HepG2 (cell line): Measurements from ENCODE around the gene RPS23. TPM values are rescaled to one million over a fixed set of nuclear protein-coding genes. Genes with fewer than 3 reads are reported as not detected.

Experiments used
- ATAC-seq: fragments of 200-7000 bp; cut with Tn5 transposase; 3 replicates; pipeline ENCODE4 v1.9.1; 2020; ENCODE audit warnings: mild to moderate bottlenecking, moderate library complexity
- BruUV-seq: library from RNA; stranded (reverse); fragments of 400-500 nt; replicated peaks from 2 replicates; lab custom pipeline; 2021; lab: Mats Ljungman, UMichigan
- CTCF ChIA-PET: fragments of 300-600 bp; formaldehyde crosslinking; extraction: SDS; loops from one replicate; lab custom pipeline; 2021; ENCODE audit warnings: low total read pairs, inconsistent platforms, low intra/inter-chr PET ratio; lab: Yijun Ruan, JAX
- POLR2A ChIA-PET: fragments of 350-600 bp; sonication (Branson Sonifier 250); formaldehyde crosslinking; loops from one replicate; lab custom pipeline; 2020; ENCODE audit warnings: antibody characterized with exemption, inconsistent platforms; lab: Yijun Ruan, JAX
- DNase-seq: peaks from one replicate; pipeline ENCODE4 v3.0.0-alpha.2; 2015; ENCODE audit warnings: low spot score
- FAIRE-seq: peaks from 3 replicates; lab custom pipeline; 2011; peaks lifted over from hg19 to GRCh38; lab: Jason Lieb, UNC
- H2AFZ ChIP-seq: one replicate; pipeline ENCODE4 v1.6.1; 2011; ENCODE audit warnings: low read length, inconsistent platforms
- H3K27ac ChIP-seq: fragments of 300-600 bp; 3 replicates; pipeline ENCODE4 v1.8.0; 2011; ENCODE audit warnings: mixed run types, mild to moderate bottlenecking, mixed read lengths, low read length, inconsistent platforms; ENCODE audit not compliant: insufficient read depth; ENCODE audit errors: extremely low read length
- H3K27me3 ChIP-seq, 2 experiments: fragments of 200-600 bp in 1 of 2; 2 replicates in 1 of 2; 3 replicates in 1 of 2; pipeline versions ENCODE4 v1.6.0 to v1.8.0; 2011; ENCODE audit warnings: low read length in 2 of 2, mild to moderate bottlenecking in 2 of 2, moderate library complexity in 2 of 2, inconsistent platforms in 1 of 2; ENCODE audit not compliant: insufficient read depth in 2 of 2, control insufficient read depth in 1 of 2
- H3K36me3 ChIP-seq, 2 experiments: fragments of 200-600 bp in 1 of 2; replicated peaks in 1 of 2; 2 replicates in 1 of 2; 3 replicates in 1 of 2; pipeline versions ENCODE4 v1.5.1 to v1.8.0; 2011; ENCODE audit warnings: low read length in 2 of 2, inconsistent platforms in 1 of 2; ENCODE audit not compliant: insufficient read depth in 2 of 2, control insufficient read depth in 1 of 2
- H3K4me1 ChIP-seq: 2 replicates; pipeline ENCODE4 v1.5.1; 2012; ENCODE audit warnings: low read length, inconsistent platforms; ENCODE audit not compliant: insufficient read depth
- H3K4me2 ChIP-seq: 2 replicates; pipeline ENCODE4 v1.6.0; 2011; ENCODE audit warnings: low read depth, low read length, inconsistent platforms
- H3K4me3 ChIP-seq, 3 experiments: fragments of 200-600 bp in 1 of 3; sonication (generic), shearing (Covaris generic) in 1 of 3; replicated peaks in 1 of 3; 2 replicates each; pipeline ENCODE4 v1.5.1; 2011 to 2016; ENCODE audit warnings: low read length in 3 of 3, inconsistent platforms in 2 of 3, low read depth in 2 of 3, mild to moderate bottlenecking in 2 of 3, control low read depth in 1 of 3, mixed read lengths in 1 of 3; ENCODE audit not compliant: insufficient read depth in 1 of 3
- H3K79me2 ChIP-seq: one replicate; pipeline ENCODE4 v1.6.1; 2011; ENCODE audit warnings: low read length, inconsistent platforms; ENCODE audit not compliant: insufficient read depth
- H3K9ac ChIP-seq: 2 replicates; pipeline ENCODE4 v1.6.0; 2011; ENCODE audit warnings: mild to moderate bottlenecking, low read depth, low read length, inconsistent platforms; ENCODE audit not compliant: insufficient read depth
- H3K9me3 ChIP-seq: 2 replicates; pipeline ENCODE4 v1.5.1; 2012; ENCODE audit warnings: mild to moderate bottlenecking, low read length
- H4K20me1 ChIP-seq: 2 replicates; pipeline ENCODE4 v1.6.0; 2011; ENCODE audit warnings: inconsistent platforms, mild to moderate bottlenecking, low read length, moderate library complexity; ENCODE audit not compliant: insufficient read depth
- HDAC1 ChIP-seq: sonication (generic); formaldehyde crosslinking; IDR thresholded peaks from 2 replicates; pipeline ENCODE4 v1.5.1; 2020; ENCODE audit warnings: mild to moderate bottlenecking, missing genetic modification reagents
- KLF9 ChIP-seq: IDR thresholded peaks from 2 replicates; pipeline ENCODE4 v1.6.1; 2016; ENCODE audit warnings: low read depth
- MAFF ChIP-seq: IDR thresholded peaks from 2 replicates; pipeline ENCODE4 v1.6.1; 2011; ENCODE audit warnings: low read depth, low read length, improper control_type of control experiment
- MTA1 ChIP-seq: sonication (generic); formaldehyde crosslinking; IDR thresholded peaks from 2 replicates; pipeline ENCODE4 v1.4.0; 2020; ENCODE audit warnings: missing genetic modification reagents, mild to moderate bottlenecking, borderline replicate concordance
- POLR2AphosphoS2 ChIP-seq: IDR thresholded peaks from 2 replicates; pipeline ENCODE4 v1.6.1; 2011; ENCODE audit warnings: low read depth, low read length, improper control_type of control experiment
- RAD21 ChIP-seq: fragments of 450-650 bp; formaldehyde crosslinking; IDR thresholded peaks from 2 replicates; pipeline ENCODE4 v1.5.0; 2020; ENCODE audit warnings: mild to moderate bottlenecking
- XBP1 ChIP-seq: sonication (generic); formaldehyde crosslinking; IDR thresholded peaks from 2 replicates; pipeline ENCODE4 v1.5.0; 2020; ENCODE audit warnings: missing genetic modification reagents
- XRCC5 ChIP-seq: fragments of 200-400 bp; formaldehyde crosslinking; optimal IDR thresholded peaks from 2 replicates; pipeline ENCODE3; 2017; ENCODE audit warnings: mild to moderate bottlenecking, low read length
- YY1 ChIP-seq: IDR thresholded peaks from 2 replicates; pipeline ENCODE4 v1.6.1; 2011; ENCODE audit warnings: low read length, low read depth, moderate library complexity, mild to moderate bottlenecking; ENCODE audit not compliant: insufficient read depth, insufficient replicate concordance
- ZNF136 ChIP-seq: sonication (generic); formaldehyde crosslinking; IDR thresholded peaks from 2 replicates; pipeline ENCODE4 v1.8.1; 2022; ENCODE audit warnings: low read depth, mild to moderate bottlenecking, moderate library complexity, missing genetic modification reagents
- ZNF232 ChIP-seq: sonication (generic); formaldehyde crosslinking; IDR thresholded peaks from 2 replicates; pipeline ENCODE4 v1.4.0; 2020; ENCODE audit warnings: missing genetic modification reagents, borderline replicate concordance
- ZNF34 ChIP-seq: sonication (generic); formaldehyde crosslinking; IDR thresholded peaks from 2 replicates; pipeline ENCODE4 v1.4.0; 2020; ENCODE audit warnings: mild to moderate bottlenecking, missing genetic modification reagents, borderline replicate concordance
- ZNF343 ChIP-seq: sonication (generic); formaldehyde crosslinking; IDR thresholded peaks from 2 replicates; pipeline ENCODE4 v1.4.0; 2020; ENCODE audit warnings: mild to moderate bottlenecking, missing genetic modification reagents
- ZNF709 ChIP-seq: sonication (generic); formaldehyde crosslinking; IDR thresholded peaks from 2 replicates; pipeline ENCODE4 v1.5.0; 2020; ENCODE audit warnings: mild to moderate bottlenecking, missing genetic modification reagents
- ZNF891 ChIP-seq: sonication (generic); formaldehyde crosslinking; IDR thresholded peaks from 2 replicates; pipeline ENCODE4 v1.5.0; 2020; ENCODE audit warnings: mild to moderate bottlenecking, missing genetic modification reagents
- ZZZ3 ChIP-seq: sonication (generic); formaldehyde crosslinking; IDR thresholded peaks from 2 replicates; pipeline ENCODE4 v1.4.0; 2020; ENCODE audit warnings: missing genetic modification reagents, mild to moderate bottlenecking, borderline replicate concordance
- WGBS: methylation state at CpG from one replicate; pipeline ENCODE4 v1.1.6; 2017; ENCODE audit warnings: low lambda C conversion rate; 5-methylcytosine and 5-hydroxymethylcytosine counted together
- in situ Hi-C: cut with HindIII; loops from 2 replicates; pipeline ENCODE4 v1.10.0; 2017; ENCODE audit warnings: low pct_unique_long_range_greater_than_20kb; ENCODE audit not compliant: extremely low pct_ligation_motif_present
- intact Hi-C: fragments of 100-400 bp; cut with micrococcal nuclease; formaldehyde crosslinking; loops from one replicate; pipeline ENCODE4 v1.10.0; 2022; ENCODE audit not compliant: unreplicated experiment
- polyA plus RNA-seq, 8 experiments: library from polyadenylated mRNA; depleted of rRNA in 3 of 8; stranded (reverse) in 7 of 8; unstranded in 1 of 8; fragments of >200 nt; fragmentation: Illumina TruSeq in 4 of 8; extraction: Trizol in 4 of 8; gene quantifications; 2 replicates each; pipeline versions ENCODE4 v1.2.1 to v1.2.3, GENCODE V29; 2011 to 2016; ENCODE audit warnings: low read depth in 4 of 8, missing spikeins in 1 of 8, mixed read lengths in 1 of 8; ENCODE audit not compliant: insufficient read depth in 1 of 8
- total RNA-seq, 5 experiments: library from RNA; depleted of rRNA; stranded (reverse); fragments of >200 nt; fragmentation: Illumina TruSeq; extraction: Trizol; gene quantifications; 2 replicates each; pipeline ENCODE4 v1.2.3, GENCODE V29; 2016; ENCODE audit warnings: low read depth in 1 of 5
- TF ChIP-seq, protein P1 (sequence below): sonication (generic); formaldehyde crosslinking; IDR thresholded peaks from 2 replicates; pipeline ENCODE4 v1.5.0; 2020; ENCODE audit warnings: mild to moderate bottlenecking, missing genetic modification reagents, borderline replicate concordance
- TF ChIP-seq, protein P2 (sequence below): IDR thresholded peaks from 2 replicates; pipeline ENCODE4 v1.6.1; 2016; ENCODE audit warnings: missing compliant biosample characterization, missing genetic modification reagents, borderline replicate concordance

RPS23 gene
- total and polyA plus RNA-seq, 2 of the 13 experiments (the other 11 are each of a cell fraction or from before 2014, with no cell fraction given), result 3,088 to 3,235 TPM

DNA sequence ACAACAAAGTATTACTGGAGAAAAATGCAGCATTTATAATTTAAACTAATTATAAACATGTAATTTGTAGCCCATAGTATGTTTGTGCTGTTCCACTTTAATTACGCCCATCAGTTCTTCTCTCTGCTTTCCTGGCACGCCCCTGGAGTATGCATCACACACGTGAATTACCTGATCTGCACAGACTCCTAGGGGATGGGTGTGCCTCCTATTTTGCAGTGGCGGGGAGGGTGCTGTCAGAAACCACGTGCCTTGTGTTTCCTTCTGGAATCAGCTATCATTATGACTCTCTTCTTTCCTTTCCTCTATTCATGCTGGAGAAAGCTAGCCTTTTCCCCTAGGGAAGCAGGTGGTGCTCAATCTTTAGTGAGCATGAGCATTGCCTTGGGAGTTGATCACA, 43.3 kb downstream of the RPS23 start:
- in situ Hi-C loops, result no loop called here
- Histone ChIP-seq H4K20me1 (no peaks in the 10 kb centered on the region), H3K9ac (no peak overlapping the region), H3K4me2 (no peak overlapping the region), H3K9me3 (no peaks in the 10 kb centered on the region), H3K36me3 (no peaks in the 10 kb centered on the region), H3K27ac (no peak overlapping the region), H3K27me3 (no peaks in the 10 kb centered on the region), H3K4me1 (no peaks in the 10 kb centered on the region), H2AFZ (no peak overlapping the region), H3K4me3 (no peak overlapping the region), H3K79me2 (no peaks in the 10 kb centered on the region)
- ChIA-PET CTCF (no interaction called here), POLR2A (no interaction called here)
- no peak for ATAC-seq
- 29% methylated on average over 5 of the region's 5 CpGs for WGBS
- DNase-seq, result no peak
- FAIRE-seq, result no peak
- intact Hi-C loops, result no loop called here
- BruUV-seq, result no TSS peak
- TF ChIP-seq ZNF343, result no peak
- TF ChIP-seq ZNF232 (CRISPR knock-in tag), result no peak
- no peak for TF ChIP-seq RAD21 (CRISPR knock-in tag)
- TF ChIP-seq MTA1 (CRISPR knock-in tag), result no peak
- TF ChIP-seq ZNF136 (CRISPR knock-in tag), result no peak
- TF ChIP-seq ZZZ3, result no peak
- TF ChIP-seq, protein P1, sequence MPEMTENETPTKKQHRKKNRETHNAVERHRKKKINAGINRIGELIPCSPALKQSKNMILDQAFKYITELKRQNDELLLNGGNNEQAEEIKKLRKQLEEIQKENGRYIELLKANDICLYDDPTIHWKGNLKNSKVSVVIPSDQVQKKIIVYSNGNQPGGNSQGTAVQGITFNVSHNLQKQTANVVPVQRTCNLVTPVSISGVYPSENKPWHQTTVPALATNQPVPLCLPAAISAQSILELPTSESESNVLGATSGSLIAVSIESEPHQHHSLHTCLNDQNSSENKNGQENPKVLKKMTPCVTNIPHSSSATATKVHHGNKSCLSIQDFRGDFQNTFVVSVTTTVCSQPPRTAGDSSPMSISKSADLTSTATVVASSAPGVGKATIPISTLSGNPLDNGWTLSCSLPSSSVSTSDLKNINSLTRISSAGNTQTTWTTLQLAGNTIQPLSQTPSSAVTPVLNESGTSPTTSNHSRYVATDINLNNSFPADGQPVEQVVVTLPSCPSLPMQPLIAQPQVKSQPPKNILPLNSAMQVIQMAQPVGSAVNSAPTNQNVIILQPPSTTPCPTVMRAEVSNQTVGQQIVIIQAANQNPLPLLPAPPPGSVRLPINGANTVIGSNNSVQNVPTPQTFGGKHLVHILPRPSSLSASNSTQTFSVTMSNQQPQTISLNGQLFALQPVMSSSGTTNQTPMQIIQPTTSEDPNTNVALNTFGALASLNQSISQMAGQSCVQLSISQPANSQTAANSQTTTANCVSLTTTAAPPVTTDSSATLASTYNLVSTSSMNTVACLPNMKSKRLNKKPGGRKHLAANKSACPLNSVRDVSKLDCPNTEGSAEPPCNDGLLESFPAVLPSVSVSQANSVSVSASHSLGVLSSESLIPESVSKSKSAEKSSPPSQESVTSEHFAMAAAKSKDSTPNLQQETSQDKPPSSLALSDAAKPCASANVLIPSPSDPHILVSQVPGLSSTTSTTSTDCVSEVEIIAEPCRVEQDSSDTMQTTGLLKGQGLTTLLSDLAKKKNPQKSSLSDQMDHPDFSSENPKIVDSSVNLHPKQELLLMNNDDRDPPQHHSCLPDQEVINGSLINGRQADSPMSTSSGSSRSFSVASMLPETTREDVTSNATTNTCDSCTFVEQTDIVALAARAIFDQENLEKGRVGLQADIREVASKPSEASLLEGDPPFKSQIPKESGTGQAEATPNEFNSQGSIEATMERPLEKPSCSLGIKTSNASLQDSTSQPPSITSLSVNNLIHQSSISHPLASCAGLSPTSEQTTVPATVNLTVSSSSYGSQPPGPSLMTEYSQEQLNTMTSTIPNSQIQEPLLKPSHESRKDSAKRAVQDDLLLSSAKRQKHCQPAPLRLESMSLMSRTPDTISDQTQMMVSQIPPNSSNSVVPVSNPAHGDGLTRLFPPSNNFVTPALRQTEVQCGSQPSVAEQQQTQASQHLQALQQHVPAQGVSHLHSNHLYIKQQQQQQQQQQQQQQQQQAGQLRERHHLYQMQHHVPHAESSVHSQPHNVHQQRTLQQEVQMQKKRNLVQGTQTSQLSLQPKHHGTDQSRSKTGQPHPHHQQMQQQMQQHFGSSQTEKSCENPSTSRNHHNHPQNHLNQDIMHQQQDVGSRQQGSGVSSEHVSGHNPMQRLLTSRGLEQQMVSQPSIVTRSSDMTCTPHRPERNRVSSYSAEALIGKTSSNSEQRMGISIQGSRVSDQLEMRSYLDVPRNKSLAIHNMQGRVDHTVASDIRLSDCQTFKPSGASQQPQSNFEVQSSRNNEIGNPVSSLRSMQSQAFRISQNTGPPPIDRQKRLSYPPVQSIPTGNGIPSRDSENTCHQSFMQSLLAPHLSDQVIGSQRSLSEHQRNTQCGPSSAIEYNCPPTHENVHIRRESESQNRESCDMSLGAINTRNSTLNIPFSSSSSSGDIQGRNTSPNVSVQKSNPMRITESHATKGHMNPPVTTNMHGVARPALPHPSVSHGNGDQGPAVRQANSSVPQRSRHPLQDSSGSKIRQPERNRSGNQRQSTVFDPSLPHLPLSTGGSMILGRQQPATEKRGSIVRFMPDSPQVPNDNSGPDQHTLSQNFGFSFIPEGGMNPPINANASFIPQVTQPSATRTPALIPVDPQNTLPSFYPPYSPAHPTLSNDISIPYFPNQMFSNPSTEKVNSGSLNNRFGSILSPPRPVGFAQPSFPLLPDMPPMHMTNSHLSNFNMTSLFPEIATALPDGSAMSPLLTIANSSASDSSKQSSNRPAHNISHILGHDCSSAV, result no peak
- TF ChIP-seq YY1, result no peak
- TF ChIP-seq, protein P2, sequence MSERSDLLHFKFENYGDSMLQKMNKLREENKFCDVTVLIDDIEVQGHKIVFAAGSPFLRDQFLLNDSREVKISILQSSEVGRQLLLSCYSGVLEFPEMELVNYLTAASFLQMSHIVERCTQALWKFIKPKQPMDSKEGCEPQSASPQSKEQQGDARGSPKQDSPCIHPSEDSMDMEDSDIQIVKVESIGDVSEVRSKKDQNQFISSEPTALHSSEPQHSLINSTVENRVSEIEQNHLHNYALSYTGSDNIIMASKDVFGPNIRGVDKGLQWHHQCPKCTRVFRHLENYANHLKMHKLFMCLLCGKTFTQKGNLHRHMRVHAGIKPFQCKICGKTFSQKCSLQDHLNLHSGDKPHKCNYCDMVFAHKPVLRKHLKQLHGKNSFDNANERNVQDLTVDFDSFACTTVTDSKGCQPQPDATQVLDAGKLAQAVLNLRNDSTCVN (CRISPR knock-in tag), result no peak
- no peak for TF ChIP-seq XBP1 (CRISPR knock-in tag)
- TF ChIP-seq ZNF34 (CRISPR knock-in tag), result no peak
- TF ChIP-seq POLR2AphosphoS2, result no peak
- no peak for TF ChIP-seq XRCC5
- TF ChIP-seq HDAC1 (CRISPR knock-in tag), result no peak
- TF ChIP-seq ZNF709 (CRISPR knock-in tag), result no peak
- no peak for TF ChIP-seq MAFF
- TF ChIP-seq ZNF891 (CRISPR knock-in tag), result no peak
- no peak for TF ChIP-seq KLF9
